ENCODE data around the gene C16orf86.
A peak's percentile ranks its signal among the peaks of the same experiment; 100 is the strongest.

Gene C16orf86

DNA sequence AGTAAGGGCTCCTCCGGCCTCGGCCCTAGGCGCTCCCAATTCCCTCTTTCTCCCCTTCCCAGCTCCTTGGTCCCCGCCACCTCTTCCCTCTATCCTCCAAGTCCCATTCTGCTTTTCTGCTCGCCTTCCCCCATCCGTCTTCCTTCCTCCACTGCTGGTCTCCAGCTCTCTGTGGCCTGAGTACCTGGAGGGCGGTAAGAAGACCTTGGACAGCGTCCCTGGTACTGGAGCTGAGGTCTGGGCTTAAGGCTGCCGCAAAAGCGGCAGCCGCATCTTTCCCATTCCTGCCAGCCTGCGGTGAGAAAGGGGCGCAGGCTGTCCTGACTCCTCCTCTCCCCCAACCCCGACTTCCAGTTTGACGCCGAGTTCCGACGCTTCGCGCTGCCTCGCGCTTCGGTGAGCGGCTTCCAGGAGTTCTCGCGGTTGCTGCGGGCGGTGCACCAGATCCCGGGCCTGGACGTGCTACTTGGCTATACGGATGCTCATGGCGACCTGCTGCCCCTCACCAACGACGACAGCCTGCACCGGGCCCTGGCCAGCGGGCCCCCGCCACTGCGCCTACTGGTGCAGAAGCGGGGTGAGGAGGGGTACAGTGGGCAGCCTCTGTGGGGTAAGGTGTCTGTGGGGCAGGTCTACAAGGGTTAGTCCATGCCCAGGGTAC is 5.4 kb upstream of the C16orf86 start:
- H2AFZ ChIP-seq (ENCODE audit: low read length) = peak overlapping the region; percentile 98
- DNase-seq = peak; percentile 49
- no peaks in the 10 kb centered on the region for H3K27me3 ChIP-seq (replicated peaks; ENCODE audit: insufficient read depth, low read length)
- no peaks in the 10 kb centered on the region for H3K9me2 ChIP-seq (replicated peaks; ENCODE audit: insufficient read depth, low read length)
- peak overlapping the region; percentile 94 for H3K27ac ChIP-seq (ENCODE audit: low read length)
- H3K4me1 ChIP-seq (ENCODE audit: low read length) = peaks cover 17% of the 10 kb centered on the region
- H3K36me3 ChIP-seq (replicated peaks; ENCODE audit: insufficient read depth, low read length) = no peaks in the 10 kb centered on the region
- peak overlapping the region; percentile 99 for H3K4me2 ChIP-seq (ENCODE audit: low read depth, low read length)
- no peaks in the 10 kb centered on the region for H3K9me3 ChIP-seq (replicated peaks; ENCODE audit: insufficient read depth, low read length)
- peaks cover 12% of the 10 kb centered on the region; the same call in 1 of the 2 replicates for H3F3A ChIP-seq (ENCODE audit: insufficient read depth, low read length)
- peak overlapping the region; percentile 91 for H3K4me3 ChIP-seq (ENCODE audit: low read length)
- peak overlapping the region; percentile 95 for H3K9ac ChIP-seq (ENCODE audit: low read length)
- TF ChIP-seq, protein P1, sequence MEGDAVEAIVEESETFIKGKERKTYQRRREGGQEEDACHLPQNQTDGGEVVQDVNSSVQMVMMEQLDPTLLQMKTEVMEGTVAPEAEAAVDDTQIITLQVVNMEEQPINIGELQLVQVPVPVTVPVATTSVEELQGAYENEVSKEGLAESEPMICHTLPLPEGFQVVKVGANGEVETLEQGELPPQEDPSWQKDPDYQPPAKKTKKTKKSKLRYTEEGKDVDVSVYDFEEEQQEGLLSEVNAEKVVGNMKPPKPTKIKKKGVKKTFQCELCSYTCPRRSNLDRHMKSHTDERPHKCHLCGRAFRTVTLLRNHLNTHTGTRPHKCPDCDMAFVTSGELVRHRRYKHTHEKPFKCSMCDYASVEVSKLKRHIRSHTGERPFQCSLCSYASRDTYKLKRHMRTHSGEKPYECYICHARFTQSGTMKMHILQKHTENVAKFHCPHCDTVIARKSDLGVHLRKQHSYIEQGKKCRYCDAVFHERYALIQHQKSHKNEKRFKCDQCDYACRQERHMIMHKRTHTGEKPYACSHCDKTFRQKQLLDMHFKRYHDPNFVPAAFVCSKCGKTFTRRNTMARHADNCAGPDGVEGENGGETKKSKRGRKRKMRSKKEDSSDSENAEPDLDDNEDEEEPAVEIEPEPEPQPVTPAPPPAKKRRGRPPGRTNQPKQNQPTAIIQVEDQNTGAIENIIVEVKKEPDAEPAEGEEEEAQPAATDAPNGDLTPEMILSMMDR (IDR thresholded peaks at IDR 0.05; ENCODE audit: low read length) = no peak
- no peak for TF ChIP-seq EZH2 (optimal IDR thresholded peaks at IDR 0.05; ENCODE audit: low read depth, low read length)
- no peak for TF ChIP-seq EZH2phosphoT487 (IDR thresholded peaks at IDR 0.05; ENCODE audit: low read length)
- peaks cover 54% of the 10 kb centered on the region for H3K79me2 ChIP-seq (ENCODE audit: low read length)
- no peaks in the 10 kb centered on the region for H4K20me1 ChIP-seq (ENCODE audit: insufficient read depth, low read length)

DNA sequence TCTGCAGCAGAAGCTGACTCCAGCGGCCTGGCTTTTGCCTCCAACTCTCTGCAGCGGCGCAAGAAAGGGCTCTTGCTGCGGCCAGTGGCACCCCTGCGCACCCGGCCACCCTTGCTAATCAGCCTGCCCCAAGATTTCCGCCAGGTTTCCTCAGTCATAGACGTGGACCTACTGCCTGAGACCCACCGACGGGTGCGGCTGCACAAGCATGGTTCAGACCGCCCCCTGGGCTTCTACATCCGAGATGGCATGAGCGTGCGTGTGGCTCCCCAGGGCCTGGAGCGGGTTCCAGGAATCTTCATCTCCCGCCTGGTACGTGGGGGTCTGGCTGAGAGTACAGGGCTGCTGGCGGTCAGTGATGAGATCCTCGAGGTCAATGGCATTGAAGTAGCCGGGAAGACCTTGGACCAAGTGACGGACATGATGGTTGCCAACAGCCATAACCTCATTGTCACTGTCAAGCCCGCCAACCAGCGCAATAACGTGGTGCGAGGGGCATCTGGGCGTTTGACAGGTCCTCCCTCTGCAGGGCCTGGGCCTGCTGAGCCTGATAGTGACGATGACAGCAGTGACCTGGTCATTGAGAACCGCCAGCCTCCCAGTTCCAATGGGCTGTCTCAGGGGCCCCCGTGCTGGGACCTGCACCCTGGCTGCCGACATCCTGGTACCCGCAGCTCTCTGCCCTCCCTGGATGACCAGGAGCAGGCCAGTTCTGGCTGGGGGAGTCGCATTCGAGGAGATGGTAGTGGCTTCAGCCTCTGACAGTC is 4.5 kb upstream of the C16orf86 start:
- H4K20me1 ChIP-seq (ENCODE audit: insufficient read depth, low read length) = no peaks in the 10 kb centered on the region
- H3K9me3 ChIP-seq (replicated peaks; ENCODE audit: insufficient read depth, low read length) = no peaks in the 10 kb centered on the region
- H3K36me3 ChIP-seq (replicated peaks; ENCODE audit: insufficient read depth, low read length) = no peaks in the 10 kb centered on the region
- H3K79me2 ChIP-seq (ENCODE audit: low read length) = peaks cover 54% of the 10 kb centered on the region
- H3K4me3 ChIP-seq (ENCODE audit: low read length) = peak overlapping the region; percentile 91
- H3F3A ChIP-seq (ENCODE audit: insufficient read depth, low read length) = peaks cover 15% of the 10 kb centered on the region
- H3K9ac ChIP-seq (ENCODE audit: low read length) = peak overlapping the region; percentile 95; the same call in 1 of the 2 replicates
- H3K4me1 ChIP-seq (ENCODE audit: low read length) = peaks cover 18% of the 10 kb centered on the region
- no peak overlapping the region for H2AFZ ChIP-seq (ENCODE audit: low read length)
- no peak for DNase-seq
- H3K27me3 ChIP-seq (replicated peaks; ENCODE audit: insufficient read depth, low read length) = no peaks in the 10 kb centered on the region
- no peaks in the 10 kb centered on the region for H3K9me2 ChIP-seq (replicated peaks; ENCODE audit: insufficient read depth, low read length)
- H3K4me2 ChIP-seq (ENCODE audit: low read depth, low read length) = peak overlapping the region; percentile 99
- no peak for TF ChIP-seq EZH2phosphoT487 (IDR thresholded peaks at IDR 0.05; ENCODE audit: low read length)
- H3K27ac ChIP-seq (ENCODE audit: low read length) = peak overlapping the region; percentile 94; the same call in 1 of the 2 replicates

DNA sequence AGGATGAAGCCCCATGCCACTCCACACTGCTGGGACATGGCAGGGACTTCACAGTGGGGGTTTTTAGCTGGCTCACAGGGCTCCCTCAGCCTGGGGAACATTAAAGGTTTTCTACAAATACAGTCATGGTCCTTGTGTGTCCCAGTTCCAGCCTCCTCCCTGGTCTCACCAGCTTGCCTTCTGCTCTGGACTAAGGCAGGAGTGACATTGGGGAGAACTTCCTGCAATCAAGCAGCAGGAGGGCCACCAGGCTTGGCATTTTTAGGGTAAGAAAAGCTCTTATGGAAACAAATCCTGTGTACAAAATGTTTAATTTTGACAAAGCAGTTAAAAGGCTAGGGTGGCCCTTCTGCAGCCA is 4.0 kb upstream of the C16orf86 start:
- Histone ChIP-seq H3K9ac (ENCODE audit: low read length) (no peak overlapping the region), H3K27me3 (replicated peaks; ENCODE audit: insufficient read depth, low read length) (no peaks in the 10 kb centered on the region), H3K4me1 (ENCODE audit: low read length) (peaks cover 24% of the 10 kb centered on the region), H3K9me2 (replicated peaks; ENCODE audit: insufficient read depth, low read length) (no peaks in the 10 kb centered on the region), H3K4me2 (ENCODE audit: low read depth, low read length) (no peak overlapping the region), H3K4me3 (ENCODE audit: low read length) (no peak overlapping the region), H3K36me3 (replicated peaks; ENCODE audit: insufficient read depth, low read length) (no peaks in the 10 kb centered on the region), H2AFZ (ENCODE audit: low read length) (no peak overlapping the region), H3K9me3 (replicated peaks; ENCODE audit: insufficient read depth, low read length) (no peaks in the 10 kb centered on the region), H4K20me1 (ENCODE audit: insufficient read depth, low read length) (no peaks in the 10 kb centered on the region), H3F3A (ENCODE audit: insufficient read depth, low read length) (peaks cover 20% of the 10 kb centered on the region), H3K27ac (ENCODE audit: low read length) (no peak overlapping the region), H3K79me2 (ENCODE audit: low read length) (peaks cover 53% of the 10 kb centered on the region)
- DNase-seq = no peak
- TF ChIP-seq EZH2 (optimal IDR thresholded peaks at IDR 0.05; ENCODE audit: low read depth, low read length) (no peak), EZH2phosphoT487 (IDR thresholded peaks at IDR 0.05; ENCODE audit: low read length) (no peak)
- TF ChIP-seq, protein P1 (IDR thresholded peaks at IDR 0.05; ENCODE audit: low read length) = no peak

Data from MM.1S (cell line).